Upper lobe of right lung (tissue), 1 donor: ENCODE measurements around the gene ABCB9. TPM values are rescaled to one million over a fixed set of nuclear protein-coding genes. Genes with fewer than 3 reads are reported as not detected.

Experiments
- ATAC-seq: fragments of 200-7000 bp; cut with Tn5 transposase; one replicate; pipeline ENCODE4 v1.9.1; 2020; ENCODE audit warnings: mild to moderate bottlenecking, moderate library complexity
- DNase-seq: peaks from one replicate; pipeline ENCODE4 v3.0.0-alpha.2; 2020
- H3K27ac ChIP-seq: fragments of 200-600 bp; one replicate; pipeline ENCODE4 v1.8.0; 2022
- H3K27me3 ChIP-seq: fragments of 200-600 bp; one replicate; pipeline ENCODE4 v1.8.0; 2022; ENCODE audit warnings: mild to moderate bottlenecking
- H3K36me3 ChIP-seq: fragments of 200-600 bp; one replicate; pipeline ENCODE4 v1.8.0; 2022
- H3K4me1 ChIP-seq: fragments of 200-600 bp; one replicate; pipeline ENCODE4 v1.8.0; 2022
- H3K4me3 ChIP-seq: fragments of 200-600 bp; one replicate; pipeline ENCODE4 v1.8.0; 2022; ENCODE audit warnings: mild to moderate bottlenecking
- H3K9me3 ChIP-seq: fragments of 200-600 bp; one replicate; pipeline ENCODE4 v1.8.0; 2022
- intact Hi-C: fragments of 100-400 bp; cut with DNase I; formaldehyde crosslinking; loops from one replicate; pipeline ENCODE4 v1.11.0; 2022
- total RNA-seq: library from RNA; stranded (reverse); fragmentation: NEBNext Ultra II Directional; extraction: Animal tissue kit (Norgen Biotek cat#: 25700); gene quantifications from one replicate; pipeline ENCODE4 v1.2.1, GENCODE V29; 2021
- TF ChIP-seq, protein P1 (sequence below): fragments of 200-600 bp; IDR thresholded peaks from one replicate; pipeline ENCODE4 v1.8.0; 2022; ENCODE audit warnings: antibody characterized with exemption
- donor health status: DM: no; HTN: yes; CAD: no; lungs with severe emphysema.

Gene ABCB9
- total RNA-seq, 1 donor from 2014 or later, result 5.2 TPM

DNA sequence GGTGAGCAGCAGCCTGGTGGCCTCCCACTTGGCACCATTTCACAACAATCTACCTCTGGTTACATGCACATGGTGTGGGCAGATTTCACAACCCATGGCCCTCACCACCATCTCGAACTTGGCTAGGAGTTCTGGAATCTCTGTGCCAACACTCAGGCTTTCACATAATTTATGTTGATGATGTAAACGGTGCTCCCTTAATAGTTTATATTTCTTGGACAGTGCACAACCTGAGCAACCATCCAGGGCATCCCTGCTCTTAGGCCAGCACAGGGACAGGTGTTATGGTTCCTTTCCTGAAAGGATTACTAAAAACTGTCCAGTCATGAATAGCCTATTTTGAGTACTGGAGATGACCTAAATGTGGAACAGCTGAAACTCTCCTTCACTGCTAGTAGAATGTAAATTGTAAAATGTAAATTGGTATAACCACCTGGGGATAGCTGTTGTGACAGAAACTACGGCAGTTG, 28.6 kb downstream of the ABCB9 start:
- peaks cover 7% of the 10 kb centered on the region for H3K4me1 ChIP-seq
- H3K9me3 ChIP-seq, result no peaks in the 10 kb centered on the region
- H3K36me3 ChIP-seq, result no peaks in the 10 kb centered on the region
- intact Hi-C loops, result no loop called here
- no peak overlapping the region for H3K4me3 ChIP-seq
- H3K27ac ChIP-seq, result no peak overlapping the region
- no peaks in the 10 kb centered on the region for H3K27me3 ChIP-seq
- ATAC-seq, result peak; percentile 48
- TF ChIP-seq, protein P1, sequence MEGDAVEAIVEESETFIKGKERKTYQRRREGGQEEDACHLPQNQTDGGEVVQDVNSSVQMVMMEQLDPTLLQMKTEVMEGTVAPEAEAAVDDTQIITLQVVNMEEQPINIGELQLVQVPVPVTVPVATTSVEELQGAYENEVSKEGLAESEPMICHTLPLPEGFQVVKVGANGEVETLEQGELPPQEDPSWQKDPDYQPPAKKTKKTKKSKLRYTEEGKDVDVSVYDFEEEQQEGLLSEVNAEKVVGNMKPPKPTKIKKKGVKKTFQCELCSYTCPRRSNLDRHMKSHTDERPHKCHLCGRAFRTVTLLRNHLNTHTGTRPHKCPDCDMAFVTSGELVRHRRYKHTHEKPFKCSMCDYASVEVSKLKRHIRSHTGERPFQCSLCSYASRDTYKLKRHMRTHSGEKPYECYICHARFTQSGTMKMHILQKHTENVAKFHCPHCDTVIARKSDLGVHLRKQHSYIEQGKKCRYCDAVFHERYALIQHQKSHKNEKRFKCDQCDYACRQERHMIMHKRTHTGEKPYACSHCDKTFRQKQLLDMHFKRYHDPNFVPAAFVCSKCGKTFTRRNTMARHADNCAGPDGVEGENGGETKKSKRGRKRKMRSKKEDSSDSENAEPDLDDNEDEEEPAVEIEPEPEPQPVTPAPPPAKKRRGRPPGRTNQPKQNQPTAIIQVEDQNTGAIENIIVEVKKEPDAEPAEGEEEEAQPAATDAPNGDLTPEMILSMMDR, result no peak
- DNase-seq, result no peak

DNA sequence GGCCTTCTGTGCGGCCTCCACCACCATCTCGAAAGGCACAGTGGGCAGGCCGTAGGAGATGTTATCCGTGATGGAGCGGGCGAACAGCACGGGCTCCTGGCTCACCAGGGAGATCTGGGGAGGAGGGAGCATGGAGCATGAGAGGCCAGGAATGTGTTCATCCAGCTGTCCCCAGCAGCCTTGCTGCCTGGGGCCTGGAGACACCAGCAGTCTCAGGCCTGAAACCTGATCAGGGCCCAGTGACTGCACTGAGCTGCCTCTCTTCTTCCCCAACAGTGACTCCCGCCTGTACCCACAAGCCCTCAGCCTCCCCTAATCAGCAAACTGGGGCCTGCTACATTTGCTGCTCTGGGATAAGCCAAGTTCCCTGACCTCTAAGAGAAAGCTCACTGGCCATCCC, 30.9 kb downstream of the ABCB9 start:
- ATAC-seq (no peak), DNase-seq (no peak)
- no peaks in the 10 kb centered on the region for H3K36me3 ChIP-seq
- H3K27me3 ChIP-seq, result no peaks in the 10 kb centered on the region
- TF ChIP-seq, protein P1, result no peak
- intact Hi-C loops, result no loop called here
- H3K4me1 ChIP-seq, result no peaks in the 10 kb centered on the region
- no peaks in the 10 kb centered on the region for H3K9me3 ChIP-seq
- no peak overlapping the region for H3K27ac ChIP-seq
- no peak overlapping the region for H3K4me3 ChIP-seq

DNA sequence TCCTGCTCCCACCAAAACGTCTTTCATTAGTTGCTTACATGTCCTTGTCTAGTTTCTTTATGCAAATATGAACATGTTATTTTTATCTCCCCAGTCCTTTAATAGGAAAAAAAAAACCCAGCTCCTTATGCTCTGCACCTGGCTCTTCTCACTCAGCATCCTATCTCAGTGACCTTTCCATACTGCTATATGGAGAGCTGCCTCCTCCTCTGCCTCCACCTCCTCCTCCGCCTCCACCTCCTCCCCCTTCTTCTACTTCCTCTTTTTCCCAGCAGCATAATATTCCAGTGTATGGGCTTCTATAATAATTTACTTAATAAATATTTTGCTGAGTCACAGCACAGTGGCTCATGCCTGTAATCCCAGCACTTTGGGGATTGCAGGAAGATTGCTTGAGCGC, 31.5 kb downstream of the ABCB9 start:
- Histone ChIP-seq H3K36me3 (no peaks in the 10 kb centered on the region), H3K4me1 (no peaks in the 10 kb centered on the region), H3K9me3 (no peaks in the 10 kb centered on the region), H3K27ac (no peak overlapping the region), H3K27me3 (no peaks in the 10 kb centered on the region), H3K4me3 (no peak overlapping the region)
- DNase-seq (no peak), ATAC-seq (no peak)
- intact Hi-C loops, result no loop called here
- TF ChIP-seq, protein P1, result no peak

DNA sequence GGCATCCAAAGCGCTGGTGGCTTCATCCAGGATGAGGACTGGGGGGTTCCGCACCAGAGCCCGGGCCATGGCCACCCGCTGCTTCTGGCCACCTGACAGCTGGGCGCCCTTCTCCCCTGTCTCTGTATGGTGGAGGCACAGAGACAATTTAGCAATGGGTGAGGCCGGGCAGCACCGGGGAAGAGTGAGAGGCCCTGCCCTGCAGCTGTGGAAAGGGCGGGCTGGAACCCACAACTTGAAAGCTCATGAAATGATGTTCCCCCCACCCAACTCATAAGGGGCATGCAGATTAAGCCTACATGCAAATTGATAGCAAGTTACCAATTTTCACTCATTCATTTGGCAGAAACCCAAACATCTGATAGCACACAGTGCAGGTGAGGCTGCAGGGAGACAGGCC, 34.1 kb downstream of the ABCB9 start:
- Histone ChIP-seq H3K36me3 (no peaks in the 10 kb centered on the region), H3K9me3 (no peaks in the 10 kb centered on the region), H3K27ac (no peak overlapping the region), H3K4me1 (no peaks in the 10 kb centered on the region), H3K4me3 (no peak overlapping the region), H3K27me3 (no peaks in the 10 kb centered on the region)
- intact Hi-C loops, result no loop called here
- DNase-seq, result no peak
- no peak for ATAC-seq
- TF ChIP-seq, protein P1, result no peak

DNA sequence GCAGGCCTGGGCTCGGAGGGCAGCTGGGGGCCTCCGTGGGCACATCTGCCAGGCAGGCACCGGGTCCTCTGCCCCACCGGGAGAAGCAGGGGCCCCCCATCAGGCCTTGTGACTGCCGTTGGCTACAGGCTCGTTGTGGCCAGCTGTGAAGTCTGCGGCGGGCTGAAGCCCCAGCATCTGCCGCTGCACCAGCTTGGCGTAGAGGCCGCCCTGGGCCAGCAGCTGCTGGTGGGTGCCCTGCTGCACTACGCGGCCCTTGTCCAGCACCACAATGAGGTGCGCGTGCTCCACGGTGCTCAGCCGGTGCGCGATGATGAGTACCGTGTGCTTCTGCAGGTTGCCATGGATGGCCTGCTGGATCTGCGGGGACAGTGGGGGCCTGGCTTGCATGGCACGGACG, 36.5 kb downstream of the ABCB9 start:
- Histone ChIP-seq H3K27ac (no peak overlapping the region), H3K27me3 (no peaks in the 10 kb centered on the region), H3K36me3 (no peaks in the 10 kb centered on the region), H3K4me1 (no peaks in the 10 kb centered on the region), H3K4me3 (no peak overlapping the region), H3K9me3 (no peaks in the 10 kb centered on the region)
- ATAC-seq, result peak; percentile 36
- TF ChIP-seq, protein P1, result no peak
- no peak for DNase-seq
- intact Hi-C loops, result no loop called here

DNA sequence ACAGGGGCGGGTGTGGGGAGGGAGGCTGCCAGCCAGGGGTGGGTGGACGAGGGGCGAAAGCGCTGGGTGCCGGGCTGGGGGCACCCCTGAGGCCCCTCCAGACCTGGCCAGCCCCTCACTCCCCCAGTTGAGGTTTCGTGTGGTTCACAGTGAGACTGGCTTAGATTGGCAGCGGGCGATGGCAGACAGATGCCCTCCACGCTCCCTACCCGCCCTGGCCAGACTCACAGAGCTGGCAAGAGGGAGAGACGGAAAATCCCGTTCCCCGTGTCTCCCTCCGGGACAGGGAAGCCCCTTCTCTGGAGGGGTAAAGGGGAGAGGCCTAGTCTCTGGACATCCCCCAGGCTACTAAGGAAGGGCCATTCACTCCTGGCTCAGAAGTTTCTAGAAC, 37.1 kb downstream of the ABCB9 start:
- ATAC-seq, result peak; percentile 24
- DNase-seq, result no peak

More for the DNA sequence above, 37.1 kb downstream of the ABCB9 start:
- Histone ChIP-seq H3K4me3 (no peak overlapping the region), H3K36me3 (no peaks in the 10 kb centered on the region), H3K4me1 (no peaks in the 10 kb centered on the region), H3K9me3 (no peaks in the 10 kb centered on the region), H3K27me3 (no peaks in the 10 kb centered on the region), H3K27ac (no peak overlapping the region)
- TF ChIP-seq, protein P1, result no peak
- intact Hi-C loops, result no loop called here
